Activated CD4-positive, CD25-positive, alpha-beta regulatory T cell (primary cell): ENCODE results near the gene GZMM.

Source experiments
- DNase-seq, 4 experiments: peaks; one replicate each; lab custom pipeline; 2025; lab: John Stamatoyannopoulos, UW

GZMM gene

GRCh38 chr19:543910-544608 is at the start of gene GZMM:
Gene GZMM, plus strand, starts transcription at chr19:544053. Its CDS starts 19 bp downstream, at chr19:544072.
- peak in 3 of 4 experiments; percentile 25 to 64 (median 61) for DNase-seq

DNA sequence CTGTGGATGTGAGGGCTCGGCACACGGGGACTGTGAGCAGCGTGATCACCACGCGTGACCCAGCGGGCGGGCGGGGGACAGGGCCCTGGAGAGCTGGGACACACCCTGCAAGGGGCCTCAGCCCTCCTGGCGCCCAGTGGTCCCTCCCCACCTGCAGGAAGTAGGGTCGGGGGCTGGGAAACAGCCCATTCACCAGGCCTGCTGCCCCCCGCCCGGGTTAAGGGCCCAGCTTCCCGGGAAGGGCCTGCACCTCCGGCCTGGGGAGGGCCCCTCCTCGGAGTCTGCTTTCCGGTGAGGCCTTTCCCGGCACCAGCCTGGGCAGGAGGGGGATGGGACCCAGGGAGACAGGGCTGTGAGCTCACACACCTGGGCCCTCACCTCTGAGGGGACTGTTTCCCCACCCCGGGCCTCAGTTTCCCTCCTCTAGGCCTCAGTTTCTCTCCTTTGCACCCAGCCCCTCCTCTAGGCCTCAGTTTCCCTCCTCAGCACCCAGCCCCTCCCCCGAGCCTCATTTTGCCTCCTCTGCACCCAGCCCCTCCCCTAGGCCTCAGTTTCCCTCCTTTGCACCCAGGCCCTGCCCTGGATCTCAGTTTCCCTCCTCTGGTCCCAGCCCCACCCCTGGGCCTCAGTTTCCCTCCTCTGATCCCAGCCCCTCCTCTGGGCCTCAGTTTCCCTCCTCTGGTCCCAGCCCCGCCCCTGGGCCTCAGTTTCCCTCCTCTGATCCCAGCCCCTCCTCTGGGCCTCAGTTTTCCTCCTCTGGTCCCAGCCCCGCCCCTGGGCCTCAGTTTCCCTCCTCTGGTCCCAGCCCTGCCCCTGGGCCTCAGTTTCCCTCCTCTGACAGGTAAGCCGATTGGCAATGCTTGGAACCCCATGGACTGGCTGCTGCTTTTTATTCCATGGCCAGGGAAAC is 49.4 kb upstream of the GZMM start:
- DNase-seq: no peak

DNA sequence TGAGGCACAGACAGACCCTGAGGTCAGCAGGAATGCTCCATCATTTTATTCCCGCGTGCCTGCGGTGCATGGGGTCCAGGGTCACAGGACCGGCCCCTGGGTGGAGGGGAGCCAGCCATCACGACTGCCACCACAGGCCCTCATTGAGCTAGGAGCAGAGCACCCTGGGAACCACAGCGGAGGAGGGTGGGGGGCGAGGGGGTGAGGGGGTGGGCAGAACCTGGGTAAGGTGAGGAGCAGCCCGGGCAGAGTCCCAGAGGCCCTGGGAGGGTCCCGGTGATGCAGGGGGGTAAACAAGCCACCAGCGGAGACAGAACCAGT is 48.8 kb upstream of the GZMM start:
- no peak for DNase-seq

DNA sequence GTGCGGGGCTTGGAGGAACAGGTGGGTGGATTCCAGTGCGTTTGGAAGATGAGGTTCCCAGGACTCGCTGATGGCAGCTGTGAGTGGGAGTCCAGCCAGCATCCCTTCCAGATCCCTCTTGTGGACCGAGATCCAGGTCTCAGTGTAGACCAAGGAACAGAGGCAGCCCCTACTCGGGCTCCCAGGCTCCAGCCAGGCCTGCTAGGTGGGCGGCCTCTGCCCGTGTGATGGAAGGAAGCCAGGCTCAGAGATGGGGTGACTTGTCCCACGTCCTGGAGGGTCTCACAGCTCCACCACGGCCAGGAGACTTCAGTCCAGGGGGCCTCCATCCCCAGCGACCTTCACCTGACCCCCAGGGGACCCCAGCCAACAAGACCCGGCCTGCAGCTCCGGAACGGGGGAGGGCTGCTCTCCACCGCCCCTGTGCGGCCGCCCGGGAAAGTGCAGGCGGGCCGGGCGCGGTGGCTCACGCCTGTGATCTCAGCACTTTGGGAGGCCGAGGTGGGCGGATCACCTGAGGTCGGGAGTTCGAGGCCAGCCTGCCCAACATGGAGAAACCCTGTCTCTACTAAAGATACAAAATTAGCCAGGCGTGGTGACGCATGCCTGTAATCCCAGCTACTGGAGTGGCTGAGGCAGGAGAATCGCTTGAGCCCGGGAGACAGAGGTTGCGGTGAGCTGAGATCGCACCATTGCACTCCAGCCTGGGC is 48.3 kb upstream of the GZMM start:
- DNase-seq: no peak

GRCh38 chr19:496112-496665 is 47.7 kb upstream of the GZMM start, which contains the start of gene MADCAM1:
Gene MADCAM1, plus strand, starts transcription at chr19:496486. Its CDS starts 14 bp downstream, at chr19:496500.
- no peak for DNase-seq

- no peak for DNase-seq
Measured at GRCh38 chr19:496986-497385, 46.9 kb upstream of the GZMM start.

GRCh38 chr19:497491-497868 is 46.4 kb upstream of the GZMM start:
- no peak for DNase-seq

GRCh38 chr19:497869-498510 is 45.9 kb upstream of the GZMM start:
- DNase-seq: no peak

- DNase-seq: no peak
Measured at GRCh38 chr19:498511-498891, 45.4 kb upstream of the GZMM start.

DNA sequence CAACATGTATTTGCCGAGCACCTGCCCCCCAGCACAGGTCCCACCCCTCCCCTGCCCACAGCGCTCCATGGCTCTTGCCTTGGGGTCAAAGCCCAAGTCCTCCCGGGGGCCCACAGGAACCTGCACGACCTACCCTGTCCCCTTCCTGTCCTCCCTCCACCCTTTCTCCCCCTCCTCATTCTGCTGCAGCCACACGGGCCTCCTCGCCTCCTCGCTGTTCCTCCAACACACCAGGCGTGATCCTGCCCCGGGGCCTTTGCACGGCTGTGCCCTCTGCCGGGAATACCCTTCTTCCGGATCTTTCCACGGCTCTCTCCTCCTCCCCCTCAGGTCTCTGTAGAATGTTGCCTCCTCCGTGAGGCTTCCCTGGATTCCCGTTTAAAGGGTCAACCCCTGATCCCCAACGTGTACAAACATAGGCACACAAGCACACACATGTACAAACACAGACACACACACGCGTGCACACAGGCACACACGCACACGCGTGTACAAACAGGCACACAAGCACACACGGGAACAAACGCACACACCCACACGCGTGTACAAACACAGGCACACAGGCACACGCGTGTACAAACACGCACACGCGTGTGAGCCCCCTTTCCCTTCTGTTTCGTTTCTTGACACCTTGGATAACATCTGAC is 44.8 kb upstream of the GZMM start:
- DNase-seq: no peak

- no peak for DNase-seq
Measured at GRCh38 chr19:501646-502045, 42.2 kb upstream of the GZMM start.

GRCh38 chr19:504616-505015 is 39.2 kb upstream of the GZMM start:
- no peak for DNase-seq

DNA sequence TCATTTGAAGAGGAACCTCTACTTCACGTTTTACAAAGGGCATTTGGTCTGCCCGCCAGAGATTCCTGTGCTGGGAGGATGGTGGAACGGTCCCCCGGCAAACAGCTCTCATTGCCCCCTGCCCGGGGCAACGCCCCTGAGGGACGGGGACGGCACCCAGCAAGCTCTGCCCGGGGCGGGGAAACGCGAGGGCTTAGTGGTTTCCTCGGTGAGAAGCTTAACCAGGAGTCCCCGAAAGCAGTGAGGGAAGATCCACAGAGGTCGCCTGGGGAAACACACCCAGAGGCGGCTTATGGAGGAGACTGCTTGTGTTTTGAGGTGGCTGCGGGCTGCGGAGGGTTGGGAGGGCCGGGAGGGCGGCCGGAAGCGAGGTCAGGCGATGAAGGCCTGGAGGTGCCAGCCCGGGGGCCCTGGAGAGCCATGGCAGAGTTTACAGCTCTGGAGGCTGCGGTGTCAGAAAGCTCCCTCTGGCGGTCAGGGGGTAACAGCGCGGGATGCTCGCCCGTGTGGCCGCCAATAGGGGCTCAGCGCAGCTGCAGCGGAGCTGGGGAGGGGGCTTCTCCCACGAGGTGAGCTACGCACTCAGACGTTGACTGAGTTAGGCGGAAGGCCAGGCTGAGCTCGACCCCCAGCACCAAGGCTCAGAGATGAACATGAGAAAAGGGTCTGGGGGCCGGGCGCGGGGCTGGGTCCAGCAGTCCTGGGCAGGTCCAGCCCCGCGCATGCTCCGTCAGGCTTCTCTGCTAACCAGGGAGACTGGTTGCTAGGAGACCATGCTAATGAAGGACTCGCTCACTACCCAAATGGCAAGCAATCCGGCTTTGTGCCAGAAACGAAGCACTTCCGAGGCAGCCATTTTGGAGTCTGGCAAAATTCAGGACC is 37.2 kb upstream of the GZMM start:
- DNase-seq: peak; percentile 79 to 89 (median 85)

GRCh38 chr19:507286-508203 is 36.3 kb upstream of the GZMM start, which contains the start of gene TPGS1:
Gene TPGS1, plus strand, starts transcription at chr19:507497. Its CDS starts 10 bp downstream, at chr19:507507.
- peak; percentile 79 to 83 (median 82) for DNase-seq

- no peak for DNase-seq
Measured at GRCh38 chr19:508204-509150, 35.4 kb upstream of the GZMM start.

GRCh38 chr19:510606-511100 is 33.2 kb upstream of the GZMM start:
- DNase-seq: peak; percentile 85 to 91 (median 88)

- DNase-seq: peak; percentile 29 to 71 (median 50)
Measured at GRCh38 chr19:511101-511851, 32.6 kb upstream of the GZMM start.
